Epithelial cell of proximal tubule (primary cell): Measurements from ENCODE around the gene KCNQ1. TPM values are rescaled to one million over a fixed set of nuclear protein-coding genes. Genes with fewer than 3 reads are reported as not detected.

ENCODE experiments used
- DNase-seq: peaks from one replicate; pipeline ENCODE4 v3.0.0-alpha.2; 2011; ENCODE audit warnings: low read depth
- H3K4me3 ChIP-seq: 2 replicates; pipeline ENCODE4 v1.5.1; 2011; ENCODE audit warnings: low read depth, mild to moderate bottlenecking, low read length
- CTCF ChIP-seq: conservative IDR thresholded peaks from 2 replicates; pipeline ENCODE4 v1.5.1; 2012; ENCODE audit warnings: low read depth, mild to moderate bottlenecking, low read length
- total RNA-seq: library from RNA; depleted of rRNA; stranded (reverse); fragments of >200 nt; gene quantifications from 2 replicates; pipeline ENCODE4 v1.2.3, GENCODE V29; 2015

The KCNQ1 gene
- total RNA-seq, 1 donor from 2014 or later: 0.46 TPM

GRCh38 chr11:2524446-2525165 lies 79.8 kb downstream of the KCNQ1 start:
- no peak overlapping the region for H3K4me3 ChIP-seq
- DNase-seq: no peak
- no peak for TF ChIP-seq CTCF

GRCh38 chr11:2525166-2525861 lies 80.5 kb downstream of the KCNQ1 start:
- no peak overlapping the region for H3K4me3 ChIP-seq
- DNase-seq: no peak
- no peak for TF ChIP-seq CTCF

- no peak for DNase-seq
- no peak overlapping the region for H3K4me3 ChIP-seq
- no peak for TF ChIP-seq CTCF
Observed at GRCh38 chr11:2525941-2526807, 81.4 kb downstream of the KCNQ1 start.

- no peak overlapping the region for H3K4me3 ChIP-seq
- no peak for TF ChIP-seq CTCF
- no peak for DNase-seq
Observed at GRCh38 chr11:2526808-2527381, 82.1 kb downstream of the KCNQ1 start.

GRCh38 chr11:2527621-2528291 lies 82.9 kb downstream of the KCNQ1 start:
- TF ChIP-seq CTCF: no peak
- no peak overlapping the region for H3K4me3 ChIP-seq
- DNase-seq: no peak

- no peak overlapping the region for H3K4me3 ChIP-seq
- DNase-seq: no peak
- TF ChIP-seq CTCF: no peak
Observed at GRCh38 chr11:2528301-2529050, 83.7 kb downstream of the KCNQ1 start.
